Medulla oblongata (tissue), 1 donor: ENCODE results near the gene PROSER2.

Experiments
- DNase-seq: peaks from one replicate; pipeline ENCODE4 v3.0.0-alpha.2; 2015; ENCODE audit errors: extremely low spot score

Gene PROSER2

GRCh38 chr10:11869219-11869618 lies 46.1 kb downstream of the PROSER2 start:
- no peak for DNase-seq

GRCh38 chr10:11869743-11870460 lies 46.7 kb downstream of the PROSER2 start:
- DNase-seq, result no peak

DNA sequence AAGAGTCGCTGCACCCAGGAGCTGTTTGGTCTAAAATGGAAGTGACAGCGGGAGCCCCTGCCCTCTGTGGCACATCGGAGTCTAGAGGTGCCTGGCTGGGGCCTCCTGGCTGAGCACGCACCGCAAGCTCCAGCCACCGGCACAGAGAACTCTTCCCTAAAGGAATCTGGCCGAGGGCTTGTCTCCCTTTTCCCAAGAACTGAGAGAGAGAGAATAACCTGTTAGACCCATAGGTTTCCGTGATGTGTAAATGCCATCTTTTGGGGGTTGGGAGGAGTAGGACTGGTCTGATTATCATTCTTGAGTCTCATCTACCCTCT lies 47.3 kb downstream of the PROSER2 start:
- no peak for DNase-seq

- no peak for DNase-seq
These were observed 47.8 kb downstream of the PROSER2 start for GRCh38 chr10:11870900-11871400.

- no peak for DNase-seq
These were observed 48.3 kb downstream of the PROSER2 start for GRCh38 chr10:11871466-11871865.

DNA sequence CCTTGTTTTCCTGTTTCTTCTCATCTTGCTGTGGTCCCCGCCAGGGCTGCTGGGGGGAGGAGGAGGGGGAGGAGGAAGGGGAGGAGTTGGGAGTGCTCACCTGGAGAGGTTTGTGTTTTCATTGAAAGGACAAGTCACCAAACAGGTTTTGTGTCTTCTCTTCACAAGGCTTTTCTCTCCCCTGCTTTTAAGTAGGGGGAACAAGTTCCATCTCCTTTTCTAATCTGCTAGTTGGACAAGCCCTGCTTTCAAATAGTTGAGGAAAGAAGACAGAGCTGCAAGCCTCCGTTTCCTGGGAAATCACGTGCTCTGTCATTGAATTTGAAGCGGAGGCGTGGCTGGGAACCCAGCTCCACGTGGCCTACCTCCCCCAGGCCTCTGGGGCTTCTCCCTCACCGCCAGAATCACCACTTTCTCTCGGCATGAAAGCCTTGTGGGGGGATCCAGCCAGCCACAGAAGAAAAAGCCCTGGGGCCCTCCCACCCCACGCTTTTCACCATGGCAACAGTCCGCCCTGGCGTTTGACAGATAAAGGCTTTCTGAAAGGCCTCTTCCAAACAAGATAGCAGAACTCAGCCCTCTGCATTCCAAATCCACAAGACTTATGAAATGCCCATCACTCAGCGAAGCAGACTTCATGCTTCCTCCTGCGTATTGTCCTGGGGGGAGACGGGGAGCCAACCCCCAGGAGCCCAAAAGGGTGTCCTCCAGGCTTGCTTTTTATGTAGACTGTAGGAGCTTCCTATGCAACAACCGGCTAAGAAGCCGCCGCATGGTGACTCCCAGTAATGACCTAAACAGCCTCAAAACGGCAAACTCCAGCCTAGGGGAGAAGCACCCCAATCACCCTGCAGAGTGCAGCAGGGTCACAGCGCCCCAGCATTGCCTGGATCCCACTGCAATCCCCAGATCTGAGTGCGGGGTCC lies 51.7 kb downstream of the PROSER2 start:
- DNase-seq, result no peak

DNA sequence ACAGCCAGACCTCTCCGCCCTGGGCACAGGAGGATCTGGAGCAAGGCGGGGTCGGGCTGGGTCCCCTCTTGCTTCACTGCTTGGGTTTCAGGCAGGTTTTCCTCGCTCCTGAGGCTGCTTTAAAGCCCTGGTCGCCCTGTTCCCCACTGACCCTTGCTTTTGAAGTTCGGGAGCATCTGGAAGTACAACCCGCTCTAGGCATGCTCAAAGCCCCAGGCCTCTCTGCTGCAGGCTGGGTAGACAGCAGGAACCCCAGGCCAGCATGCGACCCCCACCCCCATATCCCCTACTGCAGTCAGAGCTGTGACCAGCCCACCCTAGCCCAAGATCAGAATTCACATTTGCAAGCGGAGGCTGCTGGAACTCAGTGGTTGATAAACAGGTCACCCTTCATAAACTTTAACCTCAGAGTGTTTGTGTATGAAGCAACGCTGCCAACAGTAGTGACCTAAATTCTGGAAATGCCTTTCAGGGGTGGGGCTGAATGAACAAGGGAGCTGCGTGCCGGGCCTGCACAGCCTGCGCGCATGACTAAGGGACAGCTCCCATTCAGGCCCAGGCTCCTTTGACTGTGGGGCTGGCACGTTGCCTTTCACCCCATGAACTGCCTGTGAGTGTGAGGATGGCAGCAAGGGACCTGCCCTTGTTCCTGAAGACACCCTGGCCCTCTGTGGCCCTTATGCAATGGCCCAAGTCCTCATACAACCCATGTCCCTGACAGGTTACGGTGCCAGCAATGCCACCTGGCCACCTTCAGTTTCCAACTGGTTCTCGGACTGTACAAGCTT lies 52.5 kb downstream of the PROSER2 start:
- no peak for DNase-seq

DNA sequence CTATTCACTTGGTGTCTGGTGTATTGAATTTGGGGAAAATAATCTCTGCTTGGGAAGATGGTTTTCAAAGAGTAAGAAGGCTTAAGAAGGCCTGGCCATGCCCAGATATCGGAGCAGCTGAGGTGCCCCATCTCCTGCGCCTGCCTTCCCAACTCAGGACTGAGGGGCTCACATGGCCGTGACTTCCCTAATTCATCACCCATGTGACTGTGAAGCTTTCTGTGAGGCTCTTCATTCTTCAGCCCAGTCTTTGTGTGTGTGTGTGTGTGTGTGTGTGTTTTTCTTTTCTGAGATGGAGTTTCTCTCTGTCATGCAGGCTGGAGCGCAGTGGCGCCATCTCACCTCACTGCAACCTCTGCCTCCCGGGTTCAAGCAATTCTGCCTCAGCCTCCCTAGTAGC lies 53.2 kb downstream of the PROSER2 start:
- no peak for DNase-seq

GRCh38 chr10:11876805-11877590 lies 53.8 kb downstream of the PROSER2 start:
- no peak for DNase-seq

DNA sequence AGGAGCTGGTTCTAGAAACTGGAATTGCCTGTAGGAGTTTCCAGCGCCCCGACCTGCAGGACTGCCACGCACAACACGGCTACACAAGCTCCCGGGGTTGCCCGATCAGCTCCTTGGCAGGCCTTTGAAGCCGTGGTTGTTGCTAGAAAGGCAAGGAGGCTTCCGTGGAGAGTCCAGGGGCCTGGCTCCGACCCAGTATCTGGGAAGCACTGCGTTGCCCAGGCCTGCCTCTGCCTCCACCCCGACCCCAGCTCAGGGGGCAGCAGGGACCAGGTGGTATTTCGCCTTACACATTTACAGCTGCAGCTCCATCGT lies 54.4 kb downstream of the PROSER2 start:
- DNase-seq, result no peak

- no peak for DNase-seq
These were observed 55.6 kb downstream of the PROSER2 start for GRCh38 chr10:11878776-11879175.

DNA sequence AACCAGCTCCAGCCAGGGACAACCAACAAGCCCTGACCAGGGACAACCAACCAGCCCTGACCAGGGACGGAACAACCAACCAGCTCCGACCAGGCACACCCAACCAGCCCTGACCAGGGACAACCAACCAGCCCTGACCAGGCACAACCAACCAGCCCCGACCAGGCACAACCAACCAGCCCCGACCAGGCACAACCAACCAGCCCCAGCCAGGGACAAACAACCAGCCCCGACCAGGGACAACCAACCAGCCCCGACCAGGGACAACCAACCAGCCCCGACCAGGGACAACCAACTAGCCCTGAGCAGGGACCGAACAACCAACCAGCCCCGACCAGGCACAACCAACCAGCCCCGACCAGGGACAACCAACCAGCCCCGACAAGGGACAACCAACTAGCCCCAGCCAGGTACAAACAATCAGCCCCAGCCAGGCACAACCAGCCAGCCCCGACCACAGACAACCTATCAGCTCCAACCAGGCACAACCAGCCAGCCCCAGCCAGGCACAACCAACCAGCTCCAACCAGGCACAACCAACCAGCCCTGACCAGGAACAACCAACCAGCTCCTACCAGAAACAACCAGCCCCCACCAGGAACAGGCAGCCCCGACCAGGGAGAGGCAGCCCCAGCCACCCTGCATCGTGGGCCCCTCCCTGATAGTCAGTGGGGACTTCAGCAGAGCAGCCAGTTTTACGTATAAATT lies 56.4 kb downstream of the PROSER2 start:
- no peak for DNase-seq

DNA sequence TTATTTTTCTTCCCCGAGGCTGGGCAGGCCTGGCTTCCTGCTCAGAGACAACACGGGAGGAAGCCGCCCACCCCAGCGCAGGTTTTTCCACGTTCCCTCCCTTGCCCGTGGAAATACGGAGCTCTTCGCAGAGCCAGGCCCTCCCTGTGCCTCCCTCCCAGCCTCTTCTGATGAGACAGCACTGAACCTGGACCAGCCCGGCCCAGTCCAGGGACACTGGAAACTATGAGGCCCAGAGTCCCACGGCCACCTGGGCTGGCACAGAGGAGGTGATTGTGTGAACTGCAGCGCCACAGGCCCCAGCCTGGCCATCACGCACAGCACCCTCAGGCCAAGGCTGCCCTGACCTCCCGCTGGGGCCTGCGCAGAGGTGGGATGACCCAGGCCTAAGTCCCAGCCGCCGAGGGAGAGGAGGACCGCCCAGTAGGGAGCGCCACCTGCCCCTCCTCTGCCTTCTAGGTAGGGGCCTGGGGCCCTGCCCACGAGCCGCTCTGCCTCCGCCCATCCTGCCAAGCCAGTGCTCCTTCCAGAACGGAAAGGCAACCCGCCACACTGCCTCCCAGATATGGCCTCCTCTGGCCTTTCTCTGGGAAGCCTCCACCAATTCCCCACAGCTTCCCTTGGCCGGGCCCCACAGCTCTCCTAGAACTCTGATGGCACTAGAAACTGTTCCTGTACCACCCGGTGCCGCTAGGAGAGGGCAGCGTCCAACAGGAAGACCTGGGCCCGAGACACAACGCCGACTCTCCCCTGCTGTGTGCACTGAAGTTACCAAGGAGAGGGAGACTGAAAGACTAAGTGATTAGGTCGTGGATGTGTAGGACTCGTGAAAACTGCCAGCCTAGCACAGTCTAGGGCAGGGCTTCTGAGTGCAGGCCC lies 57.2 kb downstream of the PROSER2 start:
- no peak for DNase-seq

- no peak for DNase-seq
These were observed 57.9 kb downstream of the PROSER2 start for GRCh38 chr10:11881030-11881476.

GRCh38 chr10:11881477-11882417 lies 58.6 kb downstream of the PROSER2 start:
- DNase-seq, result no peak

DNA sequence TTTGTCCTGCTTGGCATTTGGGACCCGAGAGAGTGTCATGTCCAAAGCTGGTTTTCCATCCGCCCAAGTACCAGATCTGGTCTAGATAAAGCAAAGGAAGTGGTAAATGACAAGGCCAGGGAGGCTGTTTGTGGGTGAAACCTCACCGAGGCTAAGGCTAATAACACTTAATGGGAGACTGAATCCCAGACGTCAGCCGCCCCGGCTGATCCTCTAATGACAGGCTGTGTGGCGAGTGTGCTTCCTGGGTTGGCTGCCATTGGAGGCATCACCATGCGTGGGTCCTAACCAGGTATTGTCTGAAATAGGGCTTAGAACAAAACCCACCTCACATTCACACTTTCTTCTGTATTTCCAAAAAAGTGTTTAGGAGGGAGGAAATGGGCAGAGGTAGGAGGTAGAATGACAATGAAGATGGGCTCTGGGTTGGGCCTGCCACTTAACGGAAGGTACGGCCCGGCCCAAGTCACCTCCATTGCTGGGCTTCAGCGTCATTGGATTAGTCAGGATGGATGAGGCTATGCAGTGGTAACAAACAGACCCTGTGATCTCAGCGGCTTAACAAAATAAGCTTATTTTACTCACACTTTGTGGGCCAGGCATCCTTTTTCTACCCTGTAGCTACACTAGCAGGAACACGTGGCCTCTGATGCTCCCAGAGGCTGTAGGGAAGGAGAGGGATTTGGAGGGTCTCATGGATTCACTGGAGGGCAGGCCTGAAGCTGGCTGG lies 59.7 kb downstream of the PROSER2 start:
- DNase-seq, result no peak

DNA sequence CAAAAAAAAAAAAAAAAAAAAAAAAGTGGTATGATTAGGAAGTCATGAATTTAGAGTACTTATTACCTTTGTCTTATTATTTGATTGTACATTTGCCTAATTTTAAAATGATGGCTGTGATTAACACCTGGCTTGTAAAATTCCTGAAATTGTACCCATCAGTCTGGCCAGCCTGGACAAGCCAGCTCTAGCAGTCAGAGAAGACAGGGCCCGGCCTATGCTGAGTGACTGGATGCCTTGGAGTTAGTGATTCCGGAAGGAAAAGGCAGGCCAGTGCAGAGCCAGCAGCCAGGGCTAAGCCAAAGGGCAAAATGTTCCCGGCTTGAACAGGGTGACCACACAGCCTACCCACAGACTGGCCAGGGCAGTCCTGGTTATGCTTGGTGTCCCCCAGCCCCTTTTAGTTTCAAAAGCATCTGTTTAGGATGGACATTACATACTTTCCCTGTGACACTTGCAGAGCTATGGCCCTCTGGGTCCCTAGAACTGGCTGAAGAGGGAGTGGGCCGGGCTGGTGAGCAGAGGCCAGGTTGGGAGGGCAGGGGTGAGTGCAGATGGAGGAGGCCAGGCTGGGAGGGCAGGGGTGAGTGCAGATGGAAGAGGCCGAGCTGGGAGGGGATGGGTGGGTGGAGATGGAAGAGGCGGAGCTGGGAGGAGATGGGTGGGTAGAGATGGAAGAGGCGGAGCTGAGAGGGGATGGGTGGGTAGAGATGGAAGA lies 61.7 kb downstream of the PROSER2 start:
- DNase-seq, result no peak
